Measurements from ENCODE around the gene INTS11. TPM values are rescaled to one million over a fixed set of nuclear protein-coding genes. Genes with fewer than 3 reads are reported as not detected.

Gene INTS11
- total and polyA plus RNA-seq, 2 of the 13 experiments (the other 11 are each of a cell fraction or from before 2014, with no cell fraction given), result 52.8 to 94.8 TPM

DNA sequence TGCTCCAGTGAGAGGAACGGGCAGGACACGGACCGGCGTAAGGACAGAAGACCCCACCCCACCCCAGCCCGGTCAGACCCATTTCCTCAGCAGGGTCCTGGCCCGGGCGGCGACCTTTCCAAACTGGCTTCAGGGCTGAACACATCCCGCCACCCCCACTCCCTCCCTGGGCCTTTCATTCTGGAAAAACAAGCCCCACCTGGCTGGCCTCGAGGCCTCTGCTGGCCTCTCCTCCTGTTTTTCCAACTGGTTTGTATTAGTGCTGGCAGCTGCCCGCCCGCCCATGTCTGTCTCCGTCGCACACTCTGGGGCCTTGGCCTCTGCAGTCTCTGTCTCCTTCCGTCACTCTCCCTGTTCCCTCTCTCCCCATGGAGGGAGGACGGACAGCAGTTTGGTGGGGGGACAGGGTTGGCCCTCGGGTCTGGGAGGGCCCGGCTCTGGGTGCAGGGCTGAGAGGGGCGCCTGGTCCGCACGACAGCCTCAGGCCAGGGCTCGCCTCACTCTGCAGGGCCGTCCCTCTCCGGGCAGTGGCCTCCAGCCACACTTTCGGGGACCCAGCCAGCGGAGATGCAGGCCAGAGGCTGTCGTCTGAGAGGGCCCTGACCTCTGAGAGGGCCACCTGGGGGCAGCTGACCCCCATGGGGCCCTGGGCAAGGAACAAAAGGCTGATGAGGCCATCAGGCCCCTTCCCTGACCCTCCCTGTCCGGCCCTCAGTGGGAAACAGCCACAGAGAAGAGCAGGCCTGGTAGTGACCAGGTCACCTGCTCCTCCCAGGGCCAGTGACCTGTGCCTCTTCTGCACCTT is 35.4 kb upstream of the INTS11 start (continued):
- TF ChIP-seq, protein P1, sequence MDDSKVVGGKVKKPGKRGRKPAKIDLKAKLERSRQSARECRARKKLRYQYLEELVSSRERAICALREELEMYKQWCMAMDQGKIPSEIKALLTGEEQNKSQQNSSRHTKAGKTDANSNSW (CRISPR knock-in tag; IDR thresholded peaks at IDR 0.05; ENCODE audit: borderline replicate concordance), result peak; percentile 48; the same call in 1 of the 2 replicates
- TF ChIP-seq FOXP1 (IDR thresholded peaks at IDR 0.05) (no peak), FOXP1 (CRISPR knock-in tag; IDR thresholded peaks at IDR 0.05) (peak; percentile 34), TARDBP (CRISPR knock-in tag; IDR thresholded peaks at IDR 0.05) (peak; percentile 70), MAFF (IDR thresholded peaks at IDR 0.05; ENCODE audit: low read depth, low read length) (no peak), ZNF337 (CRISPR knock-in tag; IDR thresholded peaks at IDR 0.05; ENCODE audit: borderline replicate concordance, low read depth) (no peak), PHF8 (CRISPR knock-in tag; IDR thresholded peaks at IDR 0.05) (peak; percentile 70), ZMYM3 (CRISPR knock-in tag; IDR thresholded peaks at IDR 0.05) (no peak), KDM2A (CRISPR knock-in tag; IDR thresholded peaks at IDR 0.05; ENCODE audit: borderline replicate concordance, low read depth) (peak; percentile 59; the same call in 1 of the 2 replicates), AHR (CRISPR knock-in tag; IDR thresholded peaks at IDR 0.05) (peak; percentile 45; the same call in 1 of the 2 replicates), ZNF713 (CRISPR knock-in tag; IDR thresholded peaks at IDR 0.05) (0 out of 2 replicates have a peak, but pooled peaks have one; percentile 35), ISL2 (CRISPR knock-in tag; IDR thresholded peaks at IDR 0.05) (peak; percentile 51; the same call in 1 of the 2 replicates), ATAD3A (CRISPR knock-in tag; IDR thresholded peaks at IDR 0.05) (no peak), TAF15 (IDR thresholded peaks at IDR 0.05; ENCODE audit: low read depth, low read length, poor library complexity, severe bottlenecking) (no peak), KLF6 (CRISPR knock-in tag; IDR thresholded peaks at IDR 0.05) (peak; percentile 73)
- TF ChIP-seq, protein P2, sequence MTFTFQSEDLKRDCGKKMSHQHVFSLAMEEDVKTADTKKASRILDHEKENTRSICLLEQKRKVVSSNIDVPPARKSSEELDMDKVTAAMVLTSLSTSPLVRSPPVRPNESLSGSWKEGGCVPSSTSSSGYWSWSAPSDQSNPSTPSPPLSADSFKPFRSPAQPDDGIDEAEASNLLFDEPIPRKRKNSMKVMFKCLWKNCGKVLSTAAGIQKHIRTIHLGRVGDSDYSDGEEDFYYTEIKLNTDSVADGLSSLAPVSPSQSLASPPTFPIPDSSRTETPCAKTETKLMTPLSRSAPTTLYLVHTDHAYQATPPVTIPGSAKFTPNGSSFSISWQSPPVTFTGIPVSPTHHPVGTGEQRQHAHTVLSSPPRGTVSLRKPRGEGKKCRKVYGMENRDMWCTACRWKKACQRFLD (CRISPR knock-in tag; IDR thresholded peaks at IDR 0.05; ENCODE audit: borderline replicate concordance), result 0 out of 2 replicates have a peak, but pooled peaks have one; percentile 26
- TF ChIP-seq, protein P3, sequence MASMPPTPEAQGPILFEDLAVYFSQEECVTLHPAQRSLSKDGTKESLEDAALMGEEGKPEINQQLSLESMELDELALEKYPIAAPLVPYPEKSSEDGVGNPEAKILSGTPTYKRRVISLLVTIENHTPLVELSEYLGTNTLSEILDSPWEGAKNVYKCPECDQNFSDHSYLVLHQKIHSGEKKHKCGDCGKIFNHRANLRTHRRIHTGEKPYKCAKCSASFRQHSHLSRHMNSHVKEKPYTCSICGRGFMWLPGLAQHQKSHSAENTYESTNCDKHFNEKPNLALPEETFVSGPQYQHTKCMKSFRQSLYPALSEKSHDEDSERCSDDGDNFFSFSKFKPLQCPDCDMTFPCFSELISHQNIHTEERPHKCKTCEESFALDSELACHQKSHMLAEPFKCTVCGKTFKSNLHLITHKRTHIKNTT (CRISPR knock-in tag; IDR thresholded peaks at IDR 0.05), result no peak
- TF ChIP-seq, protein P4, sequence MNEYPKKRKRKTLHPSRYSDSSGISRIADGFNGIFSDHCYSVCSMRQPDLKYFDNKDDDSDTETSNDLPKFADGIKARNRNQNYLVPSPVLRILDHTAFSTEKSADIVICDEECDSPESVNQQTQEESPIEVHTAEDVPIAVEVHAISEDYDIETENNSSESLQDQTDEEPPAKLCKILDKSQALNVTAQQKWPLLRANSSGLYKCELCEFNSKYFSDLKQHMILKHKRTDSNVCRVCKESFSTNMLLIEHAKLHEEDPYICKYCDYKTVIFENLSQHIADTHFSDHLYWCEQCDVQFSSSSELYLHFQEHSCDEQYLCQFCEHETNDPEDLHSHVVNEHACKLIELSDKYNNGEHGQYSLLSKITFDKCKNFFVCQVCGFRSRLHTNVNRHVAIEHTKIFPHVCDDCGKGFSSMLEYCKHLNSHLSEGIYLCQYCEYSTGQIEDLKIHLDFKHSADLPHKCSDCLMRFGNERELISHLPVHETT (CRISPR knock-in tag; conservative IDR thresholded peaks at IDR 0.05), result peak; percentile 41; the same call in 1 of the 2 replicates
- TF ChIP-seq, protein P5, sequence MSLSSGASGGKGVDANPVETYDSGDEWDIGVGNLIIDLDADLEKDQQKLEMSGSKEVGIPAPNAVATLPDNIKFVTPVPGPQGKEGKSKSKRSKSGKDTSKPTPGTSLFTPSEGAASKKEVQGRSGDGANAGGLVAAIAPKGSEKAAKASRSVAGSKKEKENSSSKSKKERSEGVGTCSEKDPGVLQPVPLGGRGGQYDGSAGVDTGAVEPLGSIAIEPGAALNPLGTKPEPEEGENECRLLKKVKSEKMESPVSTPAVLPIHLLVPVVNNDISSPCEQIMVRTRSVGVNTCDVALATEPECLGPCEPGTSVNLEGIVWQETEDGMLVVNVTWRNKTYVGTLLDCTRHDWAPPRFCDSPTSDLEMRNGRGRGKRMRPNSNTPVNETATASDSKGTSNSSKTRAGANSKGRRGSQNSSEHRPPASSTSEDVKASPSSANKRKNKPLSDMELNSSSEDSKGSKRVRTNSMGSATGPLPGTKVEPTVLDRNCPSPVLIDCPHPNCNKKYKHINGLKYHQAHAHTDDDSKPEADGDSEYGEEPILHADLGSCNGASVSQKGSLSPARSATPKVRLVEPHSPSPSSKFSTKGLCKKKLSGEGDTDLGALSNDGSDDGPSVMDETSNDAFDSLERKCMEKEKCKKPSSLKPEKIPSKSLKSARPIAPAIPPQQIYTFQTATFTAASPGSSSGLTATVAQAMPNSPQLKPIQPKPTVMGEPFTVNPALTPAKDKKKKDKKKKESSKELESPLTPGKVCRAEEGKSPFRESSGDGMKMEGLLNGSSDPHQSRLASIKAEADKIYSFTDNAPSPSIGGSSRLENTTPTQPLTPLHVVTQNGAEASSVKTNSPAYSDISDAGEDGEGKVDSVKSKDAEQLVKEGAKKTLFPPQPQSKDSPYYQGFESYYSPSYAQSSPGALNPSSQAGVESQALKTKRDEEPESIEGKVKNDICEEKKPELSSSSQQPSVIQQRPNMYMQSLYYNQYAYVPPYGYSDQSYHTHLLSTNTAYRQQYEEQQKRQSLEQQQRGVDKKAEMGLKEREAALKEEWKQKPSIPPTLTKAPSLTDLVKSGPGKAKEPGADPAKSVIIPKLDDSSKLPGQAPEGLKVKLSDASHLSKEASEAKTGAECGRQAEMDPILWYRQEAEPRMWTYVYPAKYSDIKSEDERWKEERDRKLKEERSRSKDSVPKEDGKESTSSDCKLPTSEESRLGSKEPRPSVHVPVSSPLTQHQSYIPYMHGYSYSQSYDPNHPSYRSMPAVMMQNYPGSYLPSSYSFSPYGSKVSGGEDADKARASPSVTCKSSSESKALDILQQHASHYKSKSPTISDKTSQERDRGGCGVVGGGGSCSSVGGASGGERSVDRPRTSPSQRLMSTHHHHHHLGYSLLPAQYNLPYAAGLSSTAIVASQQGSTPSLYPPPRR (CRISPR knock-in tag; IDR thresholded peaks at IDR 0.05; ENCODE audit: borderline replicate concordance), result peak; percentile 82
